KMS-11 (cell line): ENCODE measurements around the gene MRPL42.

Experiments used
- H2AFZ ChIP-seq: fragments of 200-600 bp; sonication (generic); 2 replicates; pipeline ENCODE4 v1.6.1; 2016; ENCODE audit warnings: antibody characterized with exemption, mixed run types, low read depth
- H3K27ac ChIP-seq: fragments of 200-600 bp; sonication (generic); 2 replicates; pipeline ENCODE4 v1.6.1; 2016; ENCODE audit warnings: mild to moderate bottlenecking, mixed run types
- H3K27me3 ChIP-seq: fragments of 200-600 bp; sonication (generic); 2 replicates; pipeline ENCODE4 v1.6.1; 2017; ENCODE audit warnings: mild to moderate bottlenecking, low read depth, mixed run types, moderate library complexity; ENCODE audit not compliant: insufficient read depth
- H3K36me3 ChIP-seq: fragments of 200-600 bp; sonication (generic); 2 replicates; pipeline ENCODE4 v1.6.1; 2017; ENCODE audit warnings: mild to moderate bottlenecking, mixed run types; ENCODE audit not compliant: insufficient read depth
- H3K4me1 ChIP-seq: fragments of 200-600 bp; sonication (generic); 2 replicates; pipeline ENCODE4 v1.6.1; 2016; ENCODE audit warnings: mild to moderate bottlenecking, low read depth, mixed run types; ENCODE audit not compliant: poor library complexity, severe bottlenecking
- H3K4me2 ChIP-seq: fragments of 200-600 bp; sonication (generic); 2 replicates; pipeline ENCODE4 v1.7.0; 2016; ENCODE audit warnings: mild to moderate bottlenecking, mixed run types
- H3K4me3 ChIP-seq: fragments of 200-600 bp; sonication (generic); IDR thresholded peaks from 2 replicates; pipeline ENCODE4 v1.6.1; 2017; ENCODE audit warnings: low read depth, low read length, mixed read lengths; ENCODE audit not compliant: insufficient read depth
- H3K79me2 ChIP-seq: fragments of 200-600 bp; sonication (generic); 2 replicates; pipeline ENCODE4 v1.6.1; 2016; ENCODE audit warnings: low read depth, mixed run types; ENCODE audit not compliant: insufficient read depth
- H3K9ac ChIP-seq: fragments of 200-600 bp; sonication (generic); 2 replicates; pipeline ENCODE4 v1.6.1; 2016; ENCODE audit warnings: mild to moderate bottlenecking, mixed run types
- H4K20me1 ChIP-seq: fragments of 200-600 bp; sonication (generic); 2 replicates; pipeline ENCODE4 v1.6.1; 2016; ENCODE audit warnings: mild to moderate bottlenecking, mixed run types; ENCODE audit not compliant: insufficient read depth
- TF ChIP-seq, protein P1 (sequence below): fragments of 200-600 bp; sonication (generic); conservative IDR thresholded peaks from 2 replicates; pipeline ENCODE4 v1.6.1; 2017; ENCODE audit warnings: low read depth, mild to moderate bottlenecking, antibody characterized with exemption, low read length, moderate library complexity, mixed read lengths

The MRPL42 gene

GRCh38 chr12:93526786-93527428 is 59.6 kb downstream of the MRPL42 start:
- TF ChIP-seq, protein P1, sequence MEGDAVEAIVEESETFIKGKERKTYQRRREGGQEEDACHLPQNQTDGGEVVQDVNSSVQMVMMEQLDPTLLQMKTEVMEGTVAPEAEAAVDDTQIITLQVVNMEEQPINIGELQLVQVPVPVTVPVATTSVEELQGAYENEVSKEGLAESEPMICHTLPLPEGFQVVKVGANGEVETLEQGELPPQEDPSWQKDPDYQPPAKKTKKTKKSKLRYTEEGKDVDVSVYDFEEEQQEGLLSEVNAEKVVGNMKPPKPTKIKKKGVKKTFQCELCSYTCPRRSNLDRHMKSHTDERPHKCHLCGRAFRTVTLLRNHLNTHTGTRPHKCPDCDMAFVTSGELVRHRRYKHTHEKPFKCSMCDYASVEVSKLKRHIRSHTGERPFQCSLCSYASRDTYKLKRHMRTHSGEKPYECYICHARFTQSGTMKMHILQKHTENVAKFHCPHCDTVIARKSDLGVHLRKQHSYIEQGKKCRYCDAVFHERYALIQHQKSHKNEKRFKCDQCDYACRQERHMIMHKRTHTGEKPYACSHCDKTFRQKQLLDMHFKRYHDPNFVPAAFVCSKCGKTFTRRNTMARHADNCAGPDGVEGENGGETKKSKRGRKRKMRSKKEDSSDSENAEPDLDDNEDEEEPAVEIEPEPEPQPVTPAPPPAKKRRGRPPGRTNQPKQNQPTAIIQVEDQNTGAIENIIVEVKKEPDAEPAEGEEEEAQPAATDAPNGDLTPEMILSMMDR, result no peak
- Histone ChIP-seq H3K4me2 (no peak overlapping the region), H4K20me1 (no peaks in the 10 kb centered on the region), H3K27ac (no peak overlapping the region), H3K9ac (no peak overlapping the region), H3K27me3 (no peaks in the 10 kb centered on the region), H3K79me2 (no peaks in the 10 kb centered on the region), H3K4me3 (no peak overlapping the region), H3K4me1 (no peaks in the 10 kb centered on the region), H3K36me3 (no peaks in the 10 kb centered on the region), H2AFZ (no peak overlapping the region)

- Histone ChIP-seq H3K79me2 (no peaks in the 10 kb centered on the region), H3K9ac (no peak overlapping the region), H4K20me1 (no peaks in the 10 kb centered on the region), H3K4me1 (no peaks in the 10 kb centered on the region), H3K4me2 (no peak overlapping the region), H3K27me3 (no peaks in the 10 kb centered on the region), H3K4me3 (no peak overlapping the region), H3K36me3 (no peaks in the 10 kb centered on the region), H2AFZ (no peak overlapping the region), H3K27ac (no peak overlapping the region)
- TF ChIP-seq, protein P1, result no peak
Measured at GRCh38 chr12:93530358-93530757, 63.0 kb downstream of the MRPL42 start.

DNA sequence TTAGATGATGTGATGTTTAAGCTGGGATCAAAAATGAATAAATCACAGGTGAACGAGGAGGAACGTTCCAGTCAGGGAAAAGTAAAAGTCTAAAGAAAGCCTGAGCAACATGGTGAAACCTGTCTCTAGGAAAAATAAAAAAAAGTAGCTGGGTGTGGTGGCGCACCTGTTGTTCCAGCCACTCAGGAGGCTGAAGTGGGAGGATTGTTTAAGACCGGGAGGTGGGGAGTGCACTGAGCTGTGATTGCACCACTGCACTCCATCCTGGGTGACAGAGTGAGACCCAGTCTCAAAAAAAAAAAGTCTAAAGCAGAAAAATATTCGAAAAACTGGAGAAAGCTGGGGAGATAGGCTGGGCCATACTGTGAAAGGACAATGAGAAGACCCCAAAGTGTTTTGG is 66.0 kb downstream of the MRPL42 start:
- no peaks in the 10 kb centered on the region for H3K4me1 ChIP-seq
- H3K4me2 ChIP-seq, result no peak overlapping the region
- H4K20me1 ChIP-seq, result no peaks in the 10 kb centered on the region
- no peaks in the 10 kb centered on the region for H3K36me3 ChIP-seq
- no peaks in the 10 kb centered on the region for H3K27me3 ChIP-seq
- H3K9ac ChIP-seq, result no peak overlapping the region
- H3K4me3 ChIP-seq, result no peak overlapping the region
- H2AFZ ChIP-seq, result no peak overlapping the region
- H3K27ac ChIP-seq, result no peak overlapping the region
- no peaks in the 10 kb centered on the region for H3K79me2 ChIP-seq
- TF ChIP-seq, protein P1, result no peak

DNA sequence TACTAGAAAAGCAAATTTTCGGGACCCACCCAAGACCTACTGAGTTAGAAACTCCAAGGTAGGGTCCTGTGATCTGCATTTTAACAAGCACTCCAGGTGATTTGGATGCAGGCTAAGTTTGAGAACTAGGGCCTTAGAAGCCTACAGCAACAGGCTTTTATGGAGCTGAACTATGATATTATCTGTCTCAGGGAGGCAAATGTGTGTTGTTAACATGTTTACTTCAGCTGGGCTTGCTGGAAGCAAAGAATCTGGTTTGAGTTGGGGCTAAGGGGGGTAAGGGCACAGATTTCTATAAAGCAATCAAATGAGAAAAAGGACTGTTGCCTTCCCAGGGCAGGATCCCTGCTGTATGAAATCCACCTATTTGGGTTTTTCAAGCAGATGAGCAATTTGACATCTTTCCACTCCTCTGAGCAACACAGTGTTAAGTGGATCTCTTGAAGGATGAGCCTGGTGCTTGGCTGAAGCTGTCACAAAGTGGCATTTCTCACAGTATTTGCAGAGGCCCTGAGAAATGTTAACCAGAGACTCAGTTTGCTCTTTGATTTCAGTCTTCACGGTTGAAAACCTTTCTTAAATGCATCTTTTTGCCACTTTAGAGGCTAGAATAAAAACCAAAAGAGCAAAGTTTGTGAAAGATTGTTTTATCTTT is 68.9 kb downstream of the MRPL42 start:
- H3K79me2 ChIP-seq, result no peaks in the 10 kb centered on the region
- H2AFZ ChIP-seq, result no peak overlapping the region
- no peak overlapping the region for H3K4me2 ChIP-seq
- H3K4me3 ChIP-seq, result no peak overlapping the region
- no peaks in the 10 kb centered on the region for H3K27me3 ChIP-seq
- TF ChIP-seq, protein P1, result no peak
- H3K27ac ChIP-seq, result no peak overlapping the region
- H3K9ac ChIP-seq, result no peak overlapping the region
- no peaks in the 10 kb centered on the region for H4K20me1 ChIP-seq
- no peaks in the 10 kb centered on the region for H3K4me1 ChIP-seq
- H3K36me3 ChIP-seq, result no peaks in the 10 kb centered on the region
